Large intestine (tissue), 3 donors: Measurements from ENCODE around the gene TIAM1. TPM values are rescaled to one million over a fixed set of nuclear protein-coding genes. Genes with fewer than 3 reads are reported as not detected.

Experiments used
- DNase-seq, 2 donors: peaks; one replicate each; pipeline versions ENCODE4 v3.0.0 to v3.0.0-alpha.2; 2013
- H3K27ac ChIP-seq: one replicate; pipeline ENCODE4 v1.5.1; 2013; ENCODE audit warnings: low read length
- H3K27me3 ChIP-seq: 2 replicates; pipeline ENCODE4 v1.6.1; 2013; ENCODE audit warnings: low read length; ENCODE audit not compliant: control insufficient read depth, insufficient read depth
- H3K36me3 ChIP-seq: 2 replicates; pipeline ENCODE4 v1.6.1; 2013; ENCODE audit warnings: low read length; ENCODE audit not compliant: control insufficient read depth, insufficient read depth
- H3K4me1 ChIP-seq: one replicate; pipeline ENCODE4 v1.6.1; 2013; ENCODE audit warnings: low read length; ENCODE audit not compliant: control insufficient read depth, insufficient read depth
- H3K4me3 ChIP-seq: one replicate; pipeline ENCODE4 v1.5.1; 2013; ENCODE audit warnings: low read length
- H3K9me3 ChIP-seq: one replicate; pipeline ENCODE4 v1.6.1; 2013; ENCODE audit warnings: mild to moderate bottlenecking, low read depth, low read length, moderate library complexity; ENCODE audit not compliant: control insufficient read depth
- WGBS: methylation state at CpG from one replicate; pipeline ENCODE4 v1.1.5; 2013; ENCODE audit warnings: low lambda C conversion rate; ENCODE audit not compliant: insufficient coverage; 5-methylcytosine and 5-hydroxymethylcytosine counted together
- polyA plus RNA-seq: library from polyadenylated mRNA; unstranded; fragments of 120-200 nt; gene quantifications from one replicate; pipeline ENCODE4 v1.2.1, GENCODE V29; 2013

TIAM1 gene
- polyA plus RNA-seq, 1 donor = 6.3 TPM

GRCh38 chr21:31334648-31335121 lies 9.4 kb downstream of the TIAM1 start:
- no peaks in the 10 kb centered on the region for H3K9me3 ChIP-seq

GRCh38 chr21:31332525-31332924 lies 11.5 kb downstream of the TIAM1 start:
- DNase-seq = no peak
- no peaks in the 10 kb centered on the region for H3K27me3 ChIP-seq
- no CpG with 5 or more reads among the region's 2 CpGs for WGBS
- H3K4me1 ChIP-seq = no peaks in the 10 kb centered on the region
- no peak overlapping the region for H3K4me3 ChIP-seq
- H3K9me3 ChIP-seq = no peaks in the 10 kb centered on the region
- no peaks in the 10 kb centered on the region for H3K36me3 ChIP-seq
- H3K27ac ChIP-seq = no peak overlapping the region

More at GRCh38 chr21:31334648-31335121, 9.4 kb downstream of the TIAM1 start:
- Histone ChIP-seq H3K27ac (no peak overlapping the region), H3K4me1 (no peaks in the 10 kb centered on the region), H3K4me3 (no peak overlapping the region), H3K36me3 (no peaks in the 10 kb centered on the region), H3K27me3 (no peaks in the 10 kb centered on the region)
- WGBS = 50% methylated on average over 1 of the region's 10 CpGs
- no peak for DNase-seq

- 57% methylated on average over 1 of the region's 2 CpGs for WGBS
- no peak overlapping the region for H3K27ac ChIP-seq
These were observed 12.8 kb downstream of the TIAM1 start for GRCh38 chr21:31331231-31331630.

GRCh38 chr21:31330144-31330483 lies 13.9 kb downstream of the TIAM1 start:
- DNase-seq = no peak
- no peak overlapping the region for H3K4me3 ChIP-seq
- WGBS = 88% methylated on average over 2 of the region's 2 CpGs
- H3K27ac ChIP-seq = no peak overlapping the region
- H3K27me3 ChIP-seq = no peaks in the 10 kb centered on the region
- no peaks in the 10 kb centered on the region for H3K9me3 ChIP-seq
- H3K4me1 ChIP-seq = no peaks in the 10 kb centered on the region
- no peaks in the 10 kb centered on the region for H3K36me3 ChIP-seq

More at GRCh38 chr21:31331231-31331630, 12.8 kb downstream of the TIAM1 start:
- H3K9me3 ChIP-seq = no peaks in the 10 kb centered on the region
- H3K4me3 ChIP-seq = no peak overlapping the region
- H3K4me1 ChIP-seq = no peaks in the 10 kb centered on the region
- no peaks in the 10 kb centered on the region for H3K27me3 ChIP-seq
- DNase-seq = no peak
- H3K36me3 ChIP-seq = no peaks in the 10 kb centered on the region

- DNase-seq = no peak
- 80% methylated on average over 1 of the region's 9 CpGs for WGBS
- H3K27me3 ChIP-seq = no peaks in the 10 kb centered on the region
- no peak overlapping the region for H3K4me3 ChIP-seq
- no peak overlapping the region for H3K27ac ChIP-seq
- no peaks in the 10 kb centered on the region for H3K36me3 ChIP-seq
- H3K9me3 ChIP-seq = no peaks in the 10 kb centered on the region
- no peaks in the 10 kb centered on the region for H3K4me1 ChIP-seq
These were observed 14.5 kb downstream of the TIAM1 start for GRCh38 chr21:31329456-31330143.

- Histone ChIP-seq H3K36me3 (no peaks in the 10 kb centered on the region), H3K4me1 (no peaks in the 10 kb centered on the region), H3K27ac (no peak overlapping the region), H3K27me3 (no peaks in the 10 kb centered on the region), H3K4me3 (no peak overlapping the region), H3K9me3 (no peaks in the 10 kb centered on the region)
- no peak for DNase-seq
- WGBS = 91% methylated on average over 5 of the region's 14 CpGs
These were observed 17.4 kb downstream of the TIAM1 start for GRCh38 chr21:31326522-31327242.

- no peak for DNase-seq
- no peaks in the 10 kb centered on the region for H3K9me3 ChIP-seq
- no CpG with 5 or more reads among the region's 2 CpGs for WGBS
- H3K27ac ChIP-seq = no peak overlapping the region
- H3K27me3 ChIP-seq = no peaks in the 10 kb centered on the region
- H3K36me3 ChIP-seq = no peaks in the 10 kb centered on the region
- H3K4me3 ChIP-seq = no peak overlapping the region
- no peaks in the 10 kb centered on the region for H3K4me1 ChIP-seq
These were observed 25.1 kb downstream of the TIAM1 start for GRCh38 chr21:31318971-31319370.

GRCh38 chr21:31317688-31318087 lies 26.4 kb downstream of the TIAM1 start:
- H3K36me3 ChIP-seq = no peaks in the 10 kb centered on the region
- H3K27me3 ChIP-seq = no peaks in the 10 kb centered on the region
- WGBS = no CpG with 5 or more reads among the region's 1 CpG
- no peaks in the 10 kb centered on the region for H3K9me3 ChIP-seq
- no peaks in the 10 kb centered on the region for H3K4me1 ChIP-seq
- H3K27ac ChIP-seq = no peak overlapping the region
- DNase-seq = no peak
- no peak overlapping the region for H3K4me3 ChIP-seq

- no peak overlapping the region for H3K27ac ChIP-seq
- WGBS = no CpG with 5 or more reads among the region's 9 CpGs
- no peaks in the 10 kb centered on the region for H3K9me3 ChIP-seq
- no peaks in the 10 kb centered on the region for H3K4me1 ChIP-seq
- no peak for DNase-seq
- H3K27me3 ChIP-seq = no peaks in the 10 kb centered on the region
- no peak overlapping the region for H3K4me3 ChIP-seq
- H3K36me3 ChIP-seq = no peaks in the 10 kb centered on the region
These were observed 27.4 kb downstream of the TIAM1 start for GRCh38 chr21:31316488-31317169.

GRCh38 chr21:31316072-31316471 lies 28.0 kb downstream of the TIAM1 start:
- Histone ChIP-seq H3K4me1 (no peaks in the 10 kb centered on the region), H3K27me3 (no peaks in the 10 kb centered on the region), H3K9me3 (no peaks in the 10 kb centered on the region), H3K36me3 (no peaks in the 10 kb centered on the region), H3K27ac (no peak overlapping the region), H3K4me3 (no peak overlapping the region)
- DNase-seq = no peak
- 93% methylated on average over 3 of the region's 3 CpGs for WGBS
